Activated CD8-positive, alpha-beta memory T cell treated with anti-CD3 and anti-CD28 coated beads for 48 hours (primary cell): ENCODE results near the gene HNRNPH1.

Experiments
- DNase-seq, 3 experiments: peaks; one replicate each; pipeline ENCODE4 v3.0.0-alpha.2; 2020; ENCODE audit warnings: low read depth in 2 of 3, low spot score in 2 of 3

HNRNPH1 gene

DNA sequence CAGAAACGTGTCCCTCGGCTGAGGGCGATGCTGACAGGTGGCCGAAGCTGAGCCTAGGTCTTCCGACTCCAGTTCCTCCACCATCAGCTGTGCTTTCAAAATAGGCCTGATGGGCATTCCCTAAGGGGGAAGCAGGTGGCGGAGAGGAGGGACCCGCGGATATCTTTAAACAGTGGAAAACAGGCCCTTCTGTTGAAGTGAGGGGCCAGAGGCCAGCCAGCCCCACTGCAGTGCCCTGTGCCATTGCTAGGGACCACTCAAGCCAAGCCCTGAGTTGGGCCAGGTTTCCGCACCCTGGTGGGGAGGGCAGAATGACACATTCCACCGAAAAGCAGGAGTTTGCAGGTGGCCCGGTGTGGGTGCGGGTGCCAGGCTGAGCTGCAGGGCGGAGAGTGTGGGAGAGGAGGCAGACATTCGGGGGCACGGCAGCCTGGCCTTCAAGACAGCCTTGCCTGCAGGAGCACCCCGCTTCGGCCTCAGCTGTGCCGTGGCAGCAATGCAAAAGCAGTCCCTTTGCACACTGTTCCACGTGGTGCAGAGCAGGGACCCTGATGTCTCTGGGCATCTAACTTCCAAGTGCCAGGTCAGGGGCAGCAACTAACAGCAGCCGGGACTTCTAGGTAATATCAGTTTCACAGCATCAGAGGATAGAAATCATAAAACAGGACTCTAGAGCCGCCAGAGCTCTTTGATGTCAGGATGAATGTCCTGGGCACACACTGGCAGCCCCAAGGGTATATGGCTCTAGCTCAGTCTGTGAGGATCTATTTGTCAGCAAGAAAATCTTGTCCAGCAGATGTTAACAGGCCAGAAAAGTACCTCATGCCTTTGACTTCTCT is 17.2 kb downstream of the HNRNPH1 start:
- no peak for DNase-seq

DNA sequence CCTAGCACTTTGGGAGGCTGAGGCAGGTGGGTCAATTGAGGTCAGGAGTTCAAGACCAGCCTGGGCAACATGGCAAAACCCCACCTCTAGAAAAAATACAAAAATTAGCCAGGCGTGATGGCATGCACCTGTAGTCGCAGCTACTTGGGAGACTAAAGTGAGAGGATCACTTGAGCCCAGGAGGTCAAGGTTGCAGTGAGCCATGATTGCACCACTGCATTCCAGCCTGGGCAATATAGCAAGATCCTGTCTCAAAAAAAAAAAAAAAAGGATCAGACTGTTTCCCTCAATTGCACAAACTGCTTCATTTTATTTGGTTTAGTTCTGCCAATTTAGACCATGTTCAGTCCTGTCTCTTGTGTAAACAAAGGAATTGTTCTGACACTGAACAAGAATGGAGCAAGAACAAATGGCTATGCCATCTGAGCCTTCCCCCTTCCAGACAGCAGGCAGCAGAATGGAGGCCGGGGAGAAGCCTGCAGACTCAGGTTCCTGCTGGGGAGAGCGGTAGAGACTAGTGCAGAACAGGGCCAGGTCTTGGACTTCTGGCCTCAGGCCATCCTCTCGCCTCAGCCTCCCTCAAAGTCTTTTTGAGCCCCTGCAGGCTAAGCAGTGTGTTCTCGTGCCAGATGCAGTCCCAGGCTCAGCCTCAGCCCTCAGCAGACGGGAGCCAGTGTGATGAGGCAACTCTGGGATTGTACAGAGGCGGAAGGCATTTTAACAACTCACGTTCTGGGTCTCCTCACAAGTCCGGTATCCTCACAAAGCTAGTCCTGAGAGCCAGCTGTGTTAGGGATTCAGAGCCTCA is 18.2 kb downstream of the HNRNPH1 start:
- no peak for DNase-seq

DNA sequence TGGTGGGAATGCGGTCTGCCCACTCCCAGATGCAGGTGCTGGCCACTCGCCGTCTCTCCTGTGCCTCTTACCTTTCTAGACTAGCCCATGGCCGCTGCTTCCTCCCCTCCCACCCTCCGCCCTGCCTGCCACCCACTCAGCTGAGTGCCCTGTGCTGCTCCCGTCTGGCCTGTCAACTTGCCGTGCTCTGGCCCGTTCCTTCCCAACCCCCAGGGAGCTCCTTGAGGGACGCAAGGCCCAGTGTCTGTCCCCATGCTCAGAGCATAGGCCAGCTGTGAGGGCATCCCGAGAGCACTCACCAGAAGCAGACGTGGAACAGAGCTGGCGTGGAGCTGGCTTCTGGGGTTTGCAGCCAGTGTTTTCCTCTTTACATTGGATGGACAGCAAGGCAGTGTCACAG is 20.2 kb downstream of the HNRNPH1 start:
- no peak for DNase-seq

DNA sequence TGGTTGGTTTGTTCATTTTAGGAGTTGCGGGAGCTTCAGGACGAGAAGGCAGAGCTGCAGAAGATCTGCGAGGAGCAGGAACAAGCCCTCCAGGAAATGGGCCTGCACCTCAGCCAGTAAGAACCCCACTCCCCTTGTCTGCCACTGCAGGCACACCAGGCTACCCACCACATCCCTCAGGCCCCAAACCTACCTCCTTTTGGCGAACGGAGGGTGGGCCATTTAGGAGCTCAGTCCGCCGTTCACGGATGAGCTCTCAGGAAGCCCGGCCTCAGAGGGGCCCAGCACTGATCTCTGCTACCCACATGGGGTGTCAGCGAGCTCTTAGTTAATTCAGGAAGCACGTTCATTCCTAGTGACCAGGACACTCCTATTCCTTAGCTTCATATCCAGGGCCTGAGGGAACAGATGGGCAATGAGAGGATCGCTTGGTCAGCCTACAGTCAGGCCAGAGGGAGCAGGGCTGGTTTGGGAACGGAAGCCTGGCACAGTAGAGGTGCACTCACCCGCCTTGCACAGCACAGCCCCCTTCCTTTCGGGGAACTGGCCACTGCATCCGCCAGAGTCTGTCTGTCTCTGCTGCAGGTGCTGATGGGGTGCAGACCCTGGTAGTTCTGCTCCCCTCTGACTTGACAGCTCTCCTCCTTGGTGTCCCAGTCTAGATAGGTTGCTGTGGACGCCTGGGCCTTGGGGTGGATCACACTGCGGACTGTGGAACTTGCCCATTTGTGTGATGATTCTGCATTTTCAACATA is 21.4 kb downstream of the HNRNPH1 start:
- no peak for DNase-seq

DNA sequence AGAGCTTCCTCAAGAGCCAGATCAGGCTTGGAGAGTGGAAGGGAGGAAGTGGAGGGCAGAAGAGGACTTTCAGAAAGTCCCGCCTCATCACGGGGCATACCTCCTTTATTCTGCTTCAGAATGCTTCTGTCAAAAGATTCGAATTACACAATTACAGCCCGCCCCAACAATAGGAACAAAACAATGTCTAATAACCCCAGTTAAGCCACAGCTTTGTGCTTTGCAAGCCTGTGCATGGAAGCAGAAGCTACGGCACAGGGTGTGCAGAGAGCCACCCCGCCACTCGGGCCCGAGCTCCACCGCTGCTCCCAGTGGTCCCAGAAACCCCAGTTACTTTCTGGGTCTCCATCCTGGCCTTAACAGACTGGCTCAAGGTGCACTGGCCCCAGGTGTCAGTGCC is 23.5 kb downstream of the HNRNPH1 start:
- no peak for DNase-seq

DNA sequence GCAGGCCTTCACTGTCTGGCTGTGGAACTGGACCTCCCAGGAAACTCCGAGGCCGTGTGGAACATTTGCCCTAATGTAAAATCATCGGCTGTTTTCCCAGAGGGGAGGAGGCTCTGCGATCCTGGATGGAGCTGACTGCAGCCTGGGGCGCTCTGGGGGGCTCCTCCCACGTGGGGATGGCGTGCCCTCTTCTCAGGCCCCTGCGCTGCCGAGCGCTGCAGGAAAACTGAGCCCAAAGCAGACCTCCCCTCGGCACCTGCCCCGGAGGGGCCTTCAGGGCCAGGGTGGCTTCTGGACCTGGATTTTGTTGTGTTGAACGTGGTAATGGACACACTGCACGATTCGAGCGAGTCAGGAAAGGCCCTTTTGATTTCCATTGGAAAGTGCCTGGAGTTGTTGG is 23.9 kb downstream of the HNRNPH1 start:
- no peak for DNase-seq

DNA sequence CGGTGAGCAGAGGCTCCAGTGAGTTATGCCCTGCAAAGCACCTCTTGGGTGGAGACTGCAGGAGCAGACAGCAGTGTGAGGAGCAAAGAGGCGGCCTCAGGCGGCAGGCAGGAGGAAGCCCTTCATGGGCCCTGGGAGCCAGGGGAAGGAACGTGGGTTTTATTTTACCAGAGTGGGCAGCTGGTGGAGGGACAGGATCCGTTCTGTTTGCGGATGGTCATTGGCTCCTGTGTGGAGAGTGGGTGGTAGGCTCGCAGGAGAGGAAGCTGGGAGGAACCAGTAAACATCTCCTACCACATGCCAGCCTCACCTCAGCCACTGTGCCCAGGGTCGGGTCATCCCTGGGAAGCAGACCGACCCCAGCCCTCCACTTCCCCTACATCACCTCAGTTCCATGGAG is 24.4 kb downstream of the HNRNPH1 start:
- DNase-seq, result no peak

DNA sequence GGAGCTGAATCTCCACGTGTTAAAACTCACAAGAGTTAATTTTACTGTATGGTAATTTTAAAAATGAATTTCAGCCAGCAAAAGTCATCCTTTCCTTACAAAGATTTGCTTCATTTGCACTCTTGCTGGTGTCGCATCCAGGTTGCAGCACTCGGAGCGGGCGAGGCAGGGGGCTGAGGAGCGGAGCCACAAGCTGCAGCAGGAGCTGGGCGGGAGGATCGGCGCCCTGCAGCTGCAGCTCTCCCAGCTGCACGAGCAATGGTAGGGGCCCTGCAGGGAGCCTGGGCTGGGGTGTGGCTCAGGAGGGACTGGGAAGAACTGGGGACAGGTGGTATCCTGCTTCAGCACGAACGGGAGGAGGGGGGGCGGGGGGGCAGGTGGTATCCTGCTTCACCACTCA is 27.1 kb downstream of the HNRNPH1 start:
- no peak for DNase-seq

DNA sequence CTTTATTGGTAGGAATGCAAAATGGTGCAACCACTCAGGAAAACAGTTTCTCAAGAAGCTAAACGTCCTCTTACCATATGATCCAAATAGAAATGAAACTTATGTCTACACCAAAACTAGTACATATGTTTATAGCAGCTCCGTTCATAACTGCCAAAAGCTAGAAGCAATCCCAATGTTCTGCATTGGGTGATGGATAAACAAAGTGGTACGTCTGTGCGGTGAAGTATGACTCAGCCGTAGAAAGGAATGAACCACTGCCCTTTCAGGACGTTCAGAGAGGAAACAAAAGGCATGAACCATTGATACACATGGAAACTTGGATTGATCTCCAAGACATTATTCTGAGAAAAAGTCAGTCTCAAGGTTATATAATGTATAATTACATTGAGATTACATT is 27.6 kb downstream of the HNRNPH1 start:
- DNase-seq, result no peak

DNA sequence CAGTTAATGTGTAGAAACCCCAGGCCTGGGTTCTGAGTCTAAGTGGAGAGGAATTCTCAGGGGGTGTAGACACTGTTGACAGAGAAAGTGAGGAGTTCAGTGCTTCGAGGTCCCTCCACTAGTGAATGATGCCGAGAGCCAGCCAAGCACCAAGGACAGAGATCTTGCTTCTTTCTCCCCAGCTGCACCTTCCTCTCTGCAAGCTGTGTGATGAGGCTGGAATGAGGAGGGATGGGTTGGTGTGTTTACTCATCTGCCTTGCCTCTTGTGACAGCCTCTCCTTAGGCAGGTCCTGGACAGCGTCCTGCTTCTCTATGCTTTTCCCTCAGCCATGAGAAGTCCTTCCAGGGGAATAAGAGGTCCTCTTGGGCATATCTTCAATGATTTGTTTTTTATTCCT is 35.3 kb downstream of the HNRNPH1 start:
- no peak for DNase-seq

DNA sequence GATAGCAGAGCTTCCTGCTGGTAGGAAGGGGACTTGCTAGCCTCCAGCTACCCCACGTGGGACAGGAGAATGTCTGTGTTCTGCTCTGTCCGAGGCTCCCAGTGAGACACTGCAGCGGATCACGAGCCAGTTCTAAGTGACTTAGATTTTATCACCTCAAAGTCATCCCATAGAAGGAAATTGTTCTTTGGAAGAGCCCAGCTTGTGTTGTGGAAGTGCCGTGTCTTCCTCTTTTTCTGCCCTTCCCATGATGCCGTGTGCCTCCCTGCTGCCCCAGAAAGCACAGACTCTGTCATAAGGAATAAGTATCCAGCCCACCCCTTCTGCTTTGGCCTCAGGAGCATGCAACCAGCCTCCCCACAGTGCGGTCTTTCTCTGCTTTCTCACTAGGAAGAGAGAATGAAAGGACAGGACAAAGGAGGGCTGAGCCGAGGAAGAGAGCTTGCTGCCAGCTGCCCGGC is 37.5 kb downstream of the HNRNPH1 start:
- DNase-seq, result no peak

DNA sequence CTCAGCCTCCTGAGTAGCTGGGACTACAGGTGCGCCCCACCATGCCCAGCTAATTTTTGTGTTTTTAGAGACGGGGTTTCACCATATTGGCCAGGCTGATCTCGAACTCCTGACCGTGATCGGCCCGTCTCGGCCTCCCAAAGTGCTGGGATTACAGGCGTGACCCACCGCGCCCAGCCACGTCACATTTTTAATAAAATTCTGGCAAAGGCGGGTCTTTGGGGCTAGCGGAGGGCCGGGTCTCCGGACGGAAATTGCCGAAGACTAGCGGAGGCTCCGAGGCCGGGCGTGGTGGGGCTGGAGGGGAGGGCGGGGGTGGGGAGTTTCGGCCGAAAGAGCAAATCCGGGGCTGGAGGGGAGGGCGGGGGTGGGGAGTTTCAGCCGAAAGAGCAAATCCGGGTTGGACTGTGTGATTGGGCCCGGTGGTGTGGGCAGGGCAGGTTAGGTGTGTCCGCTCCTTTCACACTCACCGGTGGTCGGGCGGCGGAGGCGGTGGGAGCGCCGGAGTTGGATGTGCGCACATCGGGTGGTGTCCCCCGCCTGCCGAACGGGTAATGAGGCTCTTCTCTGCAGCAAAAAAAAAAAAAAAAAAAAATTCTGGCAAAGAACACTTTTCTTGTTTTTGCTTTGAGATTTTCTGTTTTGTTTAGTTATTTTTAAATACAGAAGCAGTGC is 46.0 kb downstream of the HNRNPH1 start:
- DNase-seq, result no peak

DNA sequence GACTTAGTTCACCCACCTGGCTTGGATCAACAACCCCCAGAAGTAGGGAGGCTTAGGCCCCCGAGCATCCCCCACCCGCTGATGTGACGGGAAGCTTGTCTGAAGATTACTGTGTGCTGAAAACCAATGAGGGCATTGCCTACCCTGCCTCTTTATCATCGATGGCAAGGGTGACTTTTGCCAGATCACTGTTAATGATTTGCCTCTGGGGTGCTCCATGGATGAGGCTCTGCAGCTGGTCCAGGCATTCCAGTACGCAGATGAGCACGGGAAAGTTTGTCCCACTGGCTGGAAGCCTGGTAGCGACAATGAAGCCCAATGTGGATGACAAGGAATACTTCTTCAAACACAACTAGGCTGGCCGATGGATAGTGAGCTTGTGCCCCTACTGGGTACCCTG is 51.1 kb downstream of the HNRNPH1 start:
- no peak for DNase-seq

DNA sequence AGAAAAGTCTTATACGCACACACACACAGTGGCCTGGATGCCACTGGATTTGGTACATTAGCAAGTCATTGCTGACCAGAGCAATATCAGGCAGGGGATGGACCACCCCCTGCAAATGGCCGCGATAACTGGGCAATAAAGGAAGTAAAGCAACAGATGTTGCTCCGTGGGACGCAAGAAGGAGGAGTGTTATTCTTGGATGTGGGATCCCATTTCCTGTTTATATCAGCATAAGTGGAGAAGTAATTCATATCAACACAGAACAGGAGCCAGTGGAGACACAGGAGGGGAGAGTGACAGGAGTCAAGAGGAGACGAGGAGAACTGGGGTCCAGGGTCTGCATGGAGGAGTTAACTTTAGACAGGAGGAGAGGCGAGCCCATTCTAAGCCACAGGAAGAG is 54.8 kb downstream of the HNRNPH1 start:
- no peak for DNase-seq

DNA sequence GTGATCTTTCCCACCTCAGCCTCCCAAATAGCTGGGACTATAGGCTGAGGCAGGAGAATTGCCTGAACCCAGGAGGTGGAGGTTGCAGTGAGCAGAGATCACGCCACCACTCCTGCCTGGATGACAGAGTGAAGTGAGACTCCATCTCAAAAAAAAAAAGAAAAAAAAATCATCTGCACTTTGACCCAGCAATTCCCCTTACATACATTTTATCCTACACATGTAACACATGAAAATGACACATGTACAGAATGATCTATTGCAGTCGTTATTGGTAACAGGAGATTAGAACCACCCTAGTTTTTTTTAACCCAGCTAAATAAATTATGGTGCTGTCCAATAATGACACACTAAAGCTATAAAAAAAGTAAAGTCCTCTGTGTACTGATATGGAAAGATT is 58.9 kb downstream of the HNRNPH1 start:
- DNase-seq, result no peak
